Endodermal cell (in vitro differentiated cells): Measurements from ENCODE around the gene PKP3. TPM values are rescaled to one million over a fixed set of nuclear protein-coding genes. Genes with fewer than 3 reads are reported as not detected.

ENCODE experiments used
- DNase-seq: peaks from one replicate; pipeline ENCODE4 v3.0.0-alpha.2; 2017
- H3K27ac ChIP-seq: 2 replicates; pipeline ENCODE4 v1.5.1; 2013; ENCODE audit warnings: mild to moderate bottlenecking, low read depth, low read length, moderate library complexity
- H3K27me3 ChIP-seq: 2 replicates; pipeline ENCODE4 v1.6.1; 2013; ENCODE audit warnings: mild to moderate bottlenecking, low read length, moderate library complexity; ENCODE audit not compliant: insufficient read depth, control insufficient read depth, poor library complexity, severe bottlenecking
- H3K36me3 ChIP-seq: 2 replicates; pipeline ENCODE4 v1.7.0; 2013; ENCODE audit warnings: mild to moderate bottlenecking, low read length, moderate library complexity; ENCODE audit not compliant: control insufficient read depth, insufficient read depth
- H3K4me1 ChIP-seq: one replicate; pipeline ENCODE4 v1.7.0; 2013; ENCODE audit warnings: low read length; ENCODE audit not compliant: control insufficient read depth, insufficient read depth
- H3K4me3 ChIP-seq: 2 replicates; pipeline ENCODE4 v1.5.1; 2013; ENCODE audit warnings: mild to moderate bottlenecking, low read length, moderate library complexity
- H3K9ac ChIP-seq: 2 replicates; pipeline ENCODE4 v1.6.1; 2013; ENCODE audit warnings: mild to moderate bottlenecking, low read length, moderate library complexity; ENCODE audit not compliant: poor library complexity, severe bottlenecking; ENCODE audit errors: extremely low read depth
- H3K9me3 ChIP-seq: 2 replicates; pipeline ENCODE4 v1.6.1; 2013; ENCODE audit warnings: mild to moderate bottlenecking, low read length, moderate library complexity; ENCODE audit not compliant: control insufficient read depth
- H3K27ac Mint-ChIP-seq: 2 replicates; pipeline ENCODE4 v1.8.0; 2020; ENCODE audit warnings: mixed read lengths
- H3K27me3 Mint-ChIP-seq: 2 replicates; pipeline ENCODE4 v1.8.0; 2021; ENCODE audit warnings: mild to moderate bottlenecking, mixed read lengths; ENCODE audit not compliant: insufficient read depth
- H3K36me3 Mint-ChIP-seq: 2 replicates; pipeline ENCODE4 v1.8.0; 2020; ENCODE audit warnings: low read depth, mixed read lengths
- H3K4me1 Mint-ChIP-seq: 2 replicates; pipeline ENCODE4 v1.8.0; 2020; ENCODE audit warnings: mixed read lengths
- H3K4me3 Mint-ChIP-seq: 2 replicates; pipeline ENCODE4 v1.8.0; 2020; ENCODE audit warnings: mild to moderate bottlenecking, moderate library complexity, mixed read lengths
- H3K9me3 Mint-ChIP-seq: 2 replicates; pipeline ENCODE4 v1.8.0; 2020; ENCODE audit warnings: mild to moderate bottlenecking, mixed read lengths
- WGBS, 2 experiments: methylation state at CpG; one replicate each; pipeline versions ENCODE4 v1.1.5 to v1.1.7; 2013; ENCODE audit warnings: missing lambda C conversion rate in 2 of 2, mixed read lengths in 1 of 2; ENCODE audit not compliant: insufficient coverage in 1 of 2, insufficient read length in 1 of 2; 5-methylcytosine and 5-hydroxymethylcytosine counted together
- total RNA-seq, 2 donors: library from RNA; stranded (reverse); fragmentation: NEBNext Ultra II Directional in 1 of 2; extraction: Animal tissue kit (Norgen Biotek cat#: 25700) in 1 of 2; gene quantifications; 2 replicates in 1 of 2; 3 replicates in 1 of 2; pipeline ENCODE4 v1.2.1, GENCODE V29; 2021
- TF ChIP-seq, protein P1 (sequence below): fragments of 200-600 bp; sonication (generic); conservative IDR thresholded peaks from 2 replicates; pipeline ENCODE4 v1.5.0; 2021; ENCODE audit warnings: antibody characterized with exemption, mild to moderate bottlenecking

PKP3 gene
- total RNA-seq, 2 donors from 2014 or later, result 35.4 to 44.8 TPM

DNA sequence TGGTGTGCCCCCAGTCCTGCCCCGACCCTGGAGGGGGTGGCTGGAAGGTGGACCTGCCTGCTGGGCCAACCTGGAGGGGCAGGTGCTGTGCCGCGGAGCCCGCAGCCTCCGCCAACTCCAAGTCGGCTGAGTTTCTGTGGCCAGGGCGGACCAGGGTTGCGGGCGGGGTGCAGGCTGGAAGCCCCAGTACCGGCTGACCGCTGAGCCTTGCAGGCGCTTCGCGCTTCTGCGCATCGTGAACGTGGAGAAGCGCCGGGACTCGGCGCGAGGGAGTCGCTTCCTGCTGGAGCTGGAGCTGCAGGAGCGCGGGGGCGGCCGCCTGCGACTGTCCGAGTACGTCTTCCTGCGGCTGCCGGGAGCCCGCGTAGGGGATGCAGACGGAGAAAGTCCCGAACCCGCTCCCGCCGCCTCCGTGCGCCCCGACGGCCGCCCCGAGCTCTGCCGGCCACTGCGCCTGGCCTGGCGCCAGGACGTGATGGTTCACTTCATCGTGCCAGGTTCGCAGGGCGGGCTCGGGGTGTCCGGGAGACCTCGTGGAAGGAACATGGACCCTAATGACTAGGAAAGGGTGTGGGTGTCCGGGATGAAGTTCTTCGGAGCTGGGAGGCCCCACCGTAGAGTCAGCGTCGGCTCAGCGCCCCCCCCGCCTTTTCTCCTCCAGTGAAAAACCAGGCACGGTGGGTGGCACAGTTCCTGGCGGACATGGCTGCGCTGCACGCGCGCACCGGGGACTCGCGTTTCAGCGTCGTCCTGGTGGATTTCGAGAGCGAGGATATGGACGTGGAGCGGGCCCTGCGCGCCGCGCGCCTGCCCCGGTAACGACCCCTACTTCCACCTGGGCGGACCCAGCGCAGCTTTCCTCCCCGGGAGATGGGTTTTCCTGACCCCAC is 14.6 kb upstream of the PKP3 start:
- Histone ChIP-seq H3K4me1 (no peaks in the 10 kb centered on the region), H3K36me3 (no peaks in the 10 kb centered on the region), H3K4me3 (no peak overlapping the region), H3K27ac (no peak overlapping the region), H3K27me3 (no peaks in the 10 kb centered on the region), H3K9me3 (no peaks in the 10 kb centered on the region), H3K9ac (no peak overlapping the region)
- H3K36me3 Mint-ChIP-seq, result peaks cover 26% of the 10 kb centered on the region
- no peak overlapping the region for H3K27ac Mint-ChIP-seq
- H3K4me1 Mint-ChIP-seq, result no peaks in the 10 kb centered on the region
- TF ChIP-seq, protein P1, sequence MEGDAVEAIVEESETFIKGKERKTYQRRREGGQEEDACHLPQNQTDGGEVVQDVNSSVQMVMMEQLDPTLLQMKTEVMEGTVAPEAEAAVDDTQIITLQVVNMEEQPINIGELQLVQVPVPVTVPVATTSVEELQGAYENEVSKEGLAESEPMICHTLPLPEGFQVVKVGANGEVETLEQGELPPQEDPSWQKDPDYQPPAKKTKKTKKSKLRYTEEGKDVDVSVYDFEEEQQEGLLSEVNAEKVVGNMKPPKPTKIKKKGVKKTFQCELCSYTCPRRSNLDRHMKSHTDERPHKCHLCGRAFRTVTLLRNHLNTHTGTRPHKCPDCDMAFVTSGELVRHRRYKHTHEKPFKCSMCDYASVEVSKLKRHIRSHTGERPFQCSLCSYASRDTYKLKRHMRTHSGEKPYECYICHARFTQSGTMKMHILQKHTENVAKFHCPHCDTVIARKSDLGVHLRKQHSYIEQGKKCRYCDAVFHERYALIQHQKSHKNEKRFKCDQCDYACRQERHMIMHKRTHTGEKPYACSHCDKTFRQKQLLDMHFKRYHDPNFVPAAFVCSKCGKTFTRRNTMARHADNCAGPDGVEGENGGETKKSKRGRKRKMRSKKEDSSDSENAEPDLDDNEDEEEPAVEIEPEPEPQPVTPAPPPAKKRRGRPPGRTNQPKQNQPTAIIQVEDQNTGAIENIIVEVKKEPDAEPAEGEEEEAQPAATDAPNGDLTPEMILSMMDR, result no peak
- no peaks in the 10 kb centered on the region for H3K9me3 Mint-ChIP-seq
- no peak overlapping the region for H3K4me3 Mint-ChIP-seq
- H3K27me3 Mint-ChIP-seq, result no peaks in the 10 kb centered on the region
- DNase-seq, result no peak
- WGBS, 2 experiments, result 96 to 98% methylated on average over 81 to 87 of the region's 87 CpGs

DNA sequence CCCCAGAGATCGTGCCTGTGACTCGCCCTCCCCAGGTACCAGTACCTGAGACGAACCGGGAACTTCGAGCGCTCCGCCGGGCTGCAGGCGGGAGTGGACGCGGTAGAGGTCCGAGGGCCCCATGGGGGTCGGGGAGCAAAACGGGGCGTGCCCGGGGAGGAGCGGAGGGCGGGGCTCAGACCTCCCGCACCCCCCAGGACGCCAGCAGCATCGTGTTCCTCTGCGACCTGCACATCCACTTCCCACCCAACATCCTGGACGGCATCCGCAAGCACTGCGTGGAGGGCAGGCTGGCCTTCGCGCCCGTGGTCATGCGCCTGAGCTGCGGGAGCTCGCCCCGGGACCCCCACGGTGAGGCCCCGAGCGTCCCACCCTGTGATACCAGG is 13.9 kb upstream of the PKP3 start:
- no peaks in the 10 kb centered on the region for H3K36me3 ChIP-seq
- no peaks in the 10 kb centered on the region for H3K27me3 Mint-ChIP-seq
- TF ChIP-seq, protein P1, result no peak
- no peak for DNase-seq
- no peaks in the 10 kb centered on the region for H3K27me3 ChIP-seq
- H3K4me3 ChIP-seq, result no peak overlapping the region
- no peak overlapping the region for H3K9ac ChIP-seq
- H3K9me3 ChIP-seq, result no peaks in the 10 kb centered on the region
- H3K4me1 ChIP-seq, result no peaks in the 10 kb centered on the region
- H3K36me3 Mint-ChIP-seq, result peaks cover 26% of the 10 kb centered on the region
- no peak overlapping the region for H3K27ac Mint-ChIP-seq
- H3K9me3 Mint-ChIP-seq, result no peaks in the 10 kb centered on the region
- 95 to 96% methylated on average over 18 to 35 of the region's 35 CpGs for WGBS, 2 experiments
- H3K4me3 Mint-ChIP-seq, result no peak overlapping the region
- H3K27ac ChIP-seq, result no peak overlapping the region
- H3K4me1 Mint-ChIP-seq, result no peaks in the 10 kb centered on the region

DNA sequence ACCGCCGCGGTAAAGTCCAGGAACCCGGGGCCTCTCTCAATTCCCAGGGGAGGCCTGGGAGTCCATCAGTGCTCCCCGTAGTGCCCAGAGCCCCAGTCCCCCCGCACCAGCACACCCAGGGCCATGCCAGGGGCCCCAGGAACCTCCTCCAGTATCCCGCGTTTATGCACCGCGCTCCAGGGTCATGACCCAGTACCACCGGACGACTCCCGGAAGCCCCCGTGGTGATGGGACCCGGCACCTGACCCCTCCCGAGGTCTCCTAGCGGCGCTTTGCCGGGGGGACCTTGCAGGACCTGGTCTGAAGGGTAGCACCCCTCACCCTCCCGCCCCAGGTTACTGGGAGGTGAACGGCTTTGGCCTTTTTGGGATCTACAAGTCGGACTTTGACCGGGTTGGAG is 13.5 kb upstream of the PKP3 start:
- Mint-ChIP-seq H3K27ac (no peak overlapping the region), H3K4me1 (no peaks in the 10 kb centered on the region), H3K27me3 (no peaks in the 10 kb centered on the region), H3K9me3 (no peaks in the 10 kb centered on the region), H3K36me3 (peaks cover 24% of the 10 kb centered on the region), H3K4me3 (no peak overlapping the region)
- H3K27me3 ChIP-seq, result no peaks in the 10 kb centered on the region
- 93 to 97% methylated on average over 16 to 23 of the region's 23 CpGs for WGBS, 2 experiments
- DNase-seq, result no peak
- H3K9me3 ChIP-seq, result no peaks in the 10 kb centered on the region
- H3K27ac ChIP-seq, result no peak overlapping the region
- no peak overlapping the region for H3K4me3 ChIP-seq
- no peaks in the 10 kb centered on the region for H3K4me1 ChIP-seq
- no peak overlapping the region for H3K9ac ChIP-seq
- H3K36me3 ChIP-seq, result no peaks in the 10 kb centered on the region
- TF ChIP-seq, protein P1, result no peak
